Gastroesophageal sphincter (tissue), 3 donors: ENCODE measurements around the gene NCKAP5.

ENCODE experiments used
- CTCF ChIP-seq, 4 experiments: fragments of 200-600 bp in 2 of 4; fragments of 450-650 bp in 2 of 4; sonication (generic) in 1 of 4; IDR thresholded peaks; one replicate each; pipeline ENCODE4 v1.5.1; 2017 to 2019; ENCODE audit warnings: antibody characterized with exemption in 4 of 4, mild to moderate bottlenecking in 2 of 4, moderate library complexity in 2 of 4
- EP300 ChIP-seq: sonication (generic); formaldehyde crosslinking; IDR thresholded peaks from one replicate; pipeline ENCODE4 v1.6.1; 2017; ENCODE audit warnings: antibody characterized with exemption, mild to moderate bottlenecking
- POLR2A ChIP-seq, 2 donors: fragments of 450-650 bp; IDR thresholded peaks; one replicate each; pipeline ENCODE4 v1.6.1; 2017; ENCODE audit warnings: antibody characterized with exemption in 2 of 2, mild to moderate bottlenecking in 2 of 2, moderate library complexity in 1 of 2
- POLR2AphosphoS5 ChIP-seq: sonication (generic); formaldehyde crosslinking; IDR thresholded peaks from one replicate; pipeline ENCODE4 v1.6.1; 2017; ENCODE audit warnings: antibody characterized with exemption

GRCh38 chr2:133439565-133439920 is 128.7 kb downstream of the NCKAP5 start:
- TF ChIP-seq POLR2AphosphoS5 (no peak), POLR2A (IDR thresholded peaks at IDR 0.05) (no peak), EP300 (no peak), CTCF (IDR thresholded peaks at IDR 0.05) (no peak)
